Endothelial cell of umbilical vein (primary cell): ENCODE results near the gene FAM9A. TPM values are rescaled to one million over a fixed set of nuclear protein-coding genes. Genes with fewer than 3 reads are reported as not detected.

Experiments used
- BruUV-seq: library from RNA; stranded (reverse); fragments of 400-500 nt; replicated peaks from 2 replicates; lab custom pipeline; 2021; lab: Mats Ljungman, UMichigan
- CTCF ChIA-PET: fragments of 300-600, 350-600 bp; sonication (Branson Sonifier 250); formaldehyde crosslinking; loops from one replicate; lab custom pipeline; 2021; ENCODE audit warnings: antibody characterized with exemption, inconsistent platforms; lab: Charles Lee
- POLR2A ChIA-PET: fragments of 300-600, 350-600 bp; sonication (Branson Sonifier 250); formaldehyde crosslinking; loops from one replicate; lab custom pipeline; 2021; ENCODE audit warnings: antibody characterized with exemption, inconsistent platforms; lab: Charles Lee
- DNase-seq: peaks from one replicate; pipeline ENCODE4 v3.0.0-alpha.2; 2011; ENCODE audit warnings: low read depth, low spot score
- FAIRE-seq: peaks from 2 replicates; lab custom pipeline; 2011; peaks lifted over from hg19 to GRCh38; lab: Jason Lieb, UNC
- H2AFZ ChIP-seq: 2 replicates; pipeline ENCODE4 v1.6.0; 2012; ENCODE audit warnings: low read depth, low read length, control low read depth, inconsistent platforms
- H3K27ac ChIP-seq: 2 replicates; pipeline ENCODE4 v1.5.1; 2011; ENCODE audit warnings: low read depth, mild to moderate bottlenecking, control low read depth, low read length, moderate library complexity; ENCODE audit not compliant: insufficient read depth
- H3K27me3 ChIP-seq, 2 experiments: 2 replicates each; pipeline versions ENCODE4 v1.6.0 to v1.6.1; 2011; ENCODE audit warnings: low read length in 2 of 2, mixed read lengths in 1 of 2; ENCODE audit not compliant: control insufficient read depth in 2 of 2, insufficient read depth in 2 of 2
- H3K36me3 ChIP-seq, 2 experiments: 2 replicates in 1 of 2; 3 replicates in 1 of 2; pipeline ENCODE4 v1.5.1; 2011; ENCODE audit warnings: low read length in 2 of 2, mild to moderate bottlenecking in 1 of 2, moderate library complexity in 1 of 2; ENCODE audit not compliant: control insufficient read depth in 2 of 2, insufficient read depth in 2 of 2; ENCODE audit errors: extremely low read depth in 1 of 2
- H3K4me1 ChIP-seq: 3 replicates; pipeline ENCODE4 v1.5.1; 2011; ENCODE audit warnings: mild to moderate bottlenecking, low read length; ENCODE audit not compliant: control insufficient read depth, insufficient read depth; ENCODE audit errors: extremely low read depth
- H3K4me2 ChIP-seq: 2 replicates; pipeline ENCODE4 v1.6.1; 2011; ENCODE audit warnings: low read length, control low read depth, mixed read lengths; ENCODE audit not compliant: insufficient read depth
- H3K4me3 ChIP-seq, 3 experiments: fragments of 200-600 bp in 1 of 3; sonication (generic), shearing (Covaris generic) in 1 of 3; replicated peaks in 1 of 3; 2 replicates each; pipeline ENCODE4 v1.5.1; 2011 to 2016; ENCODE audit warnings: control low read depth in 3 of 3, low read length in 3 of 3, mild to moderate bottlenecking in 2 of 3, inconsistent platforms in 1 of 3, low read depth in 1 of 3, moderate library complexity in 1 of 3; ENCODE audit not compliant: insufficient read depth in 1 of 3
- H3K79me2 ChIP-seq: 2 replicates; pipeline ENCODE4 v1.6.0; 2012; ENCODE audit warnings: low read length, inconsistent platforms; ENCODE audit not compliant: control insufficient read depth, insufficient read depth
- H3K9ac ChIP-seq: replicated peaks from 2 replicates; pipeline ENCODE3; 2011; ENCODE audit warnings: low read length, control low read depth; ENCODE audit not compliant: insufficient read depth; ENCODE audit errors: extremely low read depth
- H3K9me1 ChIP-seq: replicated peaks from 3 replicates; pipeline ENCODE4 v1.6.0; 2011; ENCODE audit warnings: mild to moderate bottlenecking, low read length; ENCODE audit not compliant: control insufficient read depth, insufficient read depth; ENCODE audit errors: extremely low read depth
- H3K9me3 ChIP-seq: replicated peaks from 2 replicates; pipeline ENCODE4 v1.5.1; 2012; ENCODE audit warnings: low read length, inconsistent platforms; ENCODE audit not compliant: control insufficient read depth, insufficient read depth
- H4K20me1 ChIP-seq: replicated peaks from 2 replicates; pipeline ENCODE3; 2011; ENCODE audit warnings: mild to moderate bottlenecking, low read length; ENCODE audit not compliant: control insufficient read depth, insufficient read depth; ENCODE audit errors: extremely low read depth
- CTCF ChIP-seq, 2 donors: IDR thresholded peaks; 1 replicate in 1 of 2; 2 replicates in 1 of 2; pipeline ENCODE4 v1.5.1; 2011; ENCODE audit warnings: low read length in 2 of 2, mild to moderate bottlenecking in 2 of 2, moderate library complexity in 2 of 2, control low read depth in 1 of 2, inconsistent platforms in 1 of 2, low read depth in 1 of 2; ENCODE audit not compliant: insufficient read depth in 1 of 2; ENCODE audit errors: extremely low read depth in 1 of 2
- EZH2 ChIP-seq: IDR thresholded peaks from 2 replicates; pipeline ENCODE4 v1.6.1; 2012; ENCODE audit warnings: borderline replicate concordance, low read depth, mild to moderate bottlenecking, moderate library complexity, low read length, inconsistent platforms; ENCODE audit not compliant: severe bottlenecking
- FOS ChIP-seq: IDR thresholded peaks from 2 replicates; pipeline ENCODE4 v1.6.1; 2011; ENCODE audit warnings: mild to moderate bottlenecking, low read length, moderate library complexity, borderline replicate concordance; ENCODE audit not compliant: insufficient read depth
- GATA2 ChIP-seq: IDR thresholded peaks from 2 replicates; pipeline ENCODE4 v1.7.0; 2011; ENCODE audit warnings: low read depth, mild to moderate bottlenecking, moderate library complexity, mixed read lengths, low read length; ENCODE audit not compliant: insufficient read length, insufficient read depth
- JUN ChIP-seq: IDR thresholded peaks from 2 replicates; pipeline ENCODE4 v1.6.1; 2011; ENCODE audit warnings: borderline replicate concordance, low read depth; ENCODE audit not compliant: insufficient read length, insufficient read depth
- MAX ChIP-seq: IDR thresholded peaks from 2 replicates; pipeline ENCODE4 v1.6.1; 2011; ENCODE audit not compliant: insufficient read depth, insufficient read length
- MYC ChIP-seq: IDR thresholded peaks from one replicate; pipeline ENCODE4 v1.6.1; 2011; ENCODE audit warnings: mild to moderate bottlenecking, low read depth, low read length
- POLR2A ChIP-seq: IDR thresholded peaks from 2 replicates; pipeline ENCODE4 v1.6.1; 2012; ENCODE audit warnings: low read depth, mild to moderate bottlenecking, control low read depth, low read length
- POLR2AphosphoS5 ChIP-seq: IDR thresholded peaks from 2 replicates; pipeline ENCODE4 v1.6.1; 2012; ENCODE audit warnings: low read depth, mild to moderate bottlenecking, control low read depth, low read length, moderate library complexity; ENCODE audit not compliant: insufficient read depth
- dilution Hi-C: fragments of 300-500 bp; cut with MboI; formaldehyde crosslinking; loops from one replicate; pipeline ENCODE4 v1.15.0; 2019; ENCODE audit warnings: low sequenced_read_pairs; ENCODE audit not compliant: extremely low pct_ligation_motif_present
- intact Hi-C: fragments of 100-400 bp; cut with micrococcal nuclease; formaldehyde crosslinking; loops from one replicate; pipeline ENCODE4 v1.10.0; 2022
- polyA plus RNA-seq, 4 experiments: library from polyadenylated mRNA; depleted of rRNA in 3 of 4; stranded (reverse) in 3 of 4; unstranded in 1 of 4; fragments of >200 nt; gene quantifications; 2 replicates each; pipeline versions ENCODE4 v1.2.1 to v1.2.3, GENCODE V29; 2011 to 2012; ENCODE audit warnings: missing spikeins in 1 of 4
- total RNA-seq: library from RNA; stranded (reverse); gene quantifications from 2 replicates; pipeline ENCODE4 v1.2.3, GENCODE V29; 2021

Gene FAM9A
- total and polyA plus RNA-seq, 2 donors (not counting 3 experiments of a cell fraction or from before 2014, with no cell fraction given) = not detected

- FAIRE-seq (no peak), DNase-seq (peak; percentile 36)
- CTCF ChIA-PET = interaction anchor here (0.9 to 1.2 kb wide), 2 partner anchors 65 to 71 kb away, joined by 3 to 5 read pairs; no protein-coding TSS in a partner anchor
- Histone ChIP-seq H3K9me3 (no peaks in the 10 kb centered on the region), H3K9me1 (no peaks in the 10 kb centered on the region), H3K4me2 (no peak overlapping the region), H3K4me1 (no peaks in the 10 kb centered on the region), H2AFZ (no peak overlapping the region), H3K36me3 (no peaks in the 10 kb centered on the region), H3K4me3 (no peak overlapping the region), H3K27me3 (no peaks in the 10 kb centered on the region), H3K27ac (no peak overlapping the region), H4K20me1 (no peaks in the 10 kb centered on the region), H3K9ac (no peak overlapping the region), H3K79me2 (no peaks in the 10 kb centered on the region)
- intact Hi-C loops (loop anchor here (1.0 to 5.0 kb wide), 4 partner anchors 62 to 894 kb away; no protein-coding TSS in a partner anchor), dilution Hi-C loops (no loop called here)
- POLR2A ChIA-PET = no interaction called here
- TF ChIP-seq GATA2 (no peak), CTCF (IDR thresholded peaks at IDR 0.05; ENCODE audit: extremely low read depth in 1 of 2, insufficient read depth in 1 of 2, low read depth in 1 of 2, low read length in 2 of 2) (peak; percentile 40 to 58)
- BruUV-seq = no TSS peak
These were observed 14.4 kb upstream of the FAM9A start for GRCh38 chrX:8815460-8816065.

GRCh38 chrX:8813036-8813435, 11.9 kb upstream of the FAM9A start:
- Histone ChIP-seq H3K9ac (no peak overlapping the region), H3K9me3 (no peaks in the 10 kb centered on the region), H3K27me3 (no peaks in the 10 kb centered on the region), H3K4me3 (no peak overlapping the region), H3K9me1 (no peaks in the 10 kb centered on the region), H2AFZ (no peak overlapping the region), H3K79me2 (no peaks in the 10 kb centered on the region), H4K20me1 (no peaks in the 10 kb centered on the region), H3K4me2 (no peak overlapping the region), H3K27ac (no peak overlapping the region), H3K36me3 (no peaks in the 10 kb centered on the region), H3K4me1 (no peaks in the 10 kb centered on the region)
- dilution Hi-C loops (no loop called here), intact Hi-C loops (no loop called here)
- BruUV-seq = no TSS peak
- TF ChIP-seq POLR2A (no peak), CTCF (IDR thresholded peaks at IDR 0.05; ENCODE audit: extremely low read depth in 1 of 2, insufficient read depth in 1 of 2, low read depth in 1 of 2, low read length in 2 of 2) (no peak), FOS (no peak), MAX (no peak), GATA2 (no peak), MYC (no peak), JUN (no peak), EZH2 (no peak), POLR2AphosphoS5 (no peak)
- POLR2A ChIA-PET = no interaction called here
- CTCF ChIA-PET = no interaction called here
- FAIRE-seq (no peak), DNase-seq (no peak)
